Peyer's patch (tissue), 4 donors: ENCODE results near the gene SRRM4.

Source experiments
- CTCF ChIP-seq, 6 experiments: fragments of 450-650 bp in 4 of 6; fragments of 200-600 bp in 2 of 6; sonication (generic) in 1 of 6; IDR thresholded peaks; one replicate each; pipeline ENCODE4 v1.5.1; 2017 to 2019; ENCODE audit warnings: antibody characterized with exemption in 6 of 6, mild to moderate bottlenecking in 3 of 6, moderate library complexity in 1 of 6
- POLR2A ChIP-seq, 2 donors: fragments of 450-650 bp; IDR thresholded peaks; one replicate each; pipeline ENCODE4 v1.5.1; 2017; ENCODE audit warnings: antibody characterized with exemption in 2 of 2, mild to moderate bottlenecking in 2 of 2, moderate library complexity in 2 of 2

GRCh38 chr12:119089380-119090013 lies 108.2 kb downstream of the SRRM4 start:
- TF ChIP-seq CTCF (IDR thresholded peaks at IDR 0.05) (no peak), POLR2A (IDR thresholded peaks at IDR 0.05) (no peak)
